Stimulated activated CD8-positive, alpha-beta memory T cell treated with anti-CD3 and anti-CD28 coated beads, Interleukin-12 subunit alpha, Interleukin-12 subunit beta, amount 100 ng/mL, for 1 hour (primary cell): Measurements from ENCODE around the gene CNOT10.
"Not testable (repeated sequence)": the region's sequence is repeated elsewhere in the genome, so short reads cannot be mapped to it uniquely, and the experiment has no call there.

Source experiments
- DNase-seq: peaks from one replicate; pipeline ENCODE4 v3.0.0-alpha.2; 2020; ENCODE audit warnings: low read depth

CNOT10 gene

GRCh38 chr3:32686713-32687112, 1.7 kb downstream of the CNOT10 start:
- DNase-seq: no peak

GRCh38 chr3:32691847-32692246, 6.9 kb downstream of the CNOT10 start:
- no peak for DNase-seq

DNA sequence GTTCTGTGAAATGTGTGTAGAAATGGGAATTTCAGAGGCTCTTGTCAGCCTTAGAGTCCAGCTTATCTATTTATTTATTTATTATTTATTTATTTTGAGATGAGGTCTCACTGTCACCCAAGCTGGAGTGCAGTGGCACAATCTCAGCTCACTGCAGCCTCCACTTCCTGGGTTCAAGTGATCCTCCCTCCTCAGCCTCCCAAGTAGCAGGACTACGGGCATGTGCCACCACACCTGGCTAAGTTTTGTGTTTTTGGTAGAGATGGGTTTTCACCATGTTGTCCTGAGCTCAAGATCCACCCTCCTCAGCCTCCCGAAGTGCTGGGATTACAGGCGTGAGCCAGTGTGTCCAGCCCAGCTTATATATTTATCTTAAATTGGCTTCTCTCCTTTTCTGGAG, 11.5 kb downstream of the CNOT10 start:
- DNase-seq: no peak

GRCh38 chr3:32698506-32698905, 13.5 kb downstream of the CNOT10 start:
- no peak for DNase-seq

- DNase-seq: no peak
Observed at GRCh38 chr3:32699429-32699828, 14.4 kb downstream of the CNOT10 start.

DNA sequence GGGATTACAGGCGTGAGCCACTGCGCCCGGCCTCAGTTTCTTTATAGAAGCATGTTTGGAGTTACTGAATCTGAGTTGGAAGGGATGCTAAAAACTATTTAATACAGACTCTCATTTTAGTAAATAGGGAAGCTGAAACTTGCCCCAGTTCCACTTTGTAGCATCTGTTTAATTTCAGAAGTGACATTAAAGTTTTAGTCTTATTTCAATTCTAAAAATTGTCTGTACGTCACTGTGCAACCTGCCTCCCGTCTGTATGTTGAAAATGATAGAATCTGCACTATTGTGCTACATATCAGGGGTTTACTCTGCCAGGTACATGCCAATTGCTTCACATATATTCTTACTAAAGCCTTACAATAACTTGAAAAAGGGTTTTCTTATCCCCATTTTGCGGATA, 15.3 kb downstream of the CNOT10 start:
- no peak for DNase-seq

DNA sequence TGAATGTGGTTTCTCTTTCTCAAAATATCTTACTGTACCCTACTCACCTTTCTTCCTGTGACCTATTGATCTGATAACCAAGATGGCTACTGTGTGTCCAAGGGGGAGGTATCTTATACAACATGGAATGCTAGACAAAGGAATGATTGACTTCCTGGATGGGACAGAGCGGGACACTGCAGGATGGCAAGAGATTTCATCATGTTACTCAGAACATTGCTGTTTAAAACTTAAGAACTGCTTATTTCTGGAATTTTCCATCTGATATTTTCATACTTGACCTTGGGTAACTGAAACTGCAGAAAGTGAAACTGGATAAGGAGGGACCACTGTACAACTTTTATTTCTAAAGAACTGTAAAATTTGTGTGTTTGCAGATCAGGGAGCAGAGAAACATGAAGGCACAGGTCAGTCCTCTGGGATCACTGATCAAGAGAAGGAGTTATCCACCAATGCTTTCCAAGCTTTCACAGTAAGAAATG, 18.5 kb downstream of the CNOT10 start:
- DNase-seq: no peak

DNA sequence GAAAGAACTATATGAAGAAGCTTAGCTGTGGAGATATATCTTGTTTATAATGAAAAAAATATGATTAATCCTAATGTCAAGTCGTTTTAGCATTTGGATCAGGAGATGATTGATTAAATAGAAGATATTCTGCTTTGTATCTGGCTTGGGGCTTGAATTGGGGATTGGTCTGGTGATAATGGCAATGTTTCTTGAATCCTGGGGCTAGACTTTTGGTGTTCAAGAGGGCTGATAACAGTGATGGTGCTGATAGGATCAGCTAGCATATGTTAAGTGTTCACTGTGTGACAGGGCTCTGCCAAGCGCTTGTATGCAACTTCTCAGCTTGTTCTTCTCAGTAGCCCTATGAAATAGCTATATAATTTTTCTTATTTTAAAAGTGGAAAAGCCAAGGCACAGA, 20.2 kb downstream of the CNOT10 start:
- DNase-seq: no peak

- DNase-seq: no peak
Observed at GRCh38 chr3:32706348-32707025, 21.5 kb downstream of the CNOT10 start.

DNA sequence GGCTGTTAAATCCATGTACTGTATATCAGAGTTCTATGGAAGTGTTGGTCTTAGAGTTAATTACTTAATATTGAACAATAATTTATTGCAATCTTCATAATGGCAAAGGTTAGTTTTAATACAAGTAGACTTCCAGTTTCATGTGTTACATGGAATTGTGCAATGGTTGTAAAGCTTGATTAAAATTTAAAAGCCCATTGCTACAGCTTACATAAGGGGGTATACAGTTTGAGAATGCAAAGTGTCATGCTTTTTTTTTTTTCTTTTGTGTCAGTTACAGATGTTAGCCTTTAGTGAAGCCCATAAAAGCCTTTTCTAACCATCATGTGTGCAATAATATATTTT, 22.0 kb downstream of the CNOT10 start:
- DNase-seq: no peak

- no peak for DNase-seq
Observed at GRCh38 chr3:32708672-32709283, 23.8 kb downstream of the CNOT10 start.

DNA sequence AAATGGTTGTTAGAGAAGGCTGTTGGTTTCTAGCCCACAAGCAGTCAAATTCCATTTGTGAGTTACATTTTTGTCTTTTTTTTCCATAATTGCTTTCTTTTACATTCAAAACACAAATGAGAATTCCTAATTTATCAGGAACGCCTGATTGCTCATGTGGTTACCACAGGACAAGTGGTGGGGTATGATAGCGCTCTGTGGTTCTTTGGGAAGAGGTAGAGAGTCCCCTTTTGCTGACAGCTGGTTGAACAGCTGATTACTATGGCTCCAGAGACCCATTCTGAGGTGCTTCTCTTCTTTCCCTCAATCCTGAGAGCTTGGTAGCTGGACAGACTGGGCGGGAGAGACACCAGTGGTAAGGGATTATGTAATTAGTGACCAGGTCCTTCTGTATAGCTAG, 24.4 kb downstream of the CNOT10 start:
- no peak for DNase-seq

GRCh38 chr3:32712506-32713055, 27.6 kb downstream of the CNOT10 start:
- no peak for DNase-seq

DNA sequence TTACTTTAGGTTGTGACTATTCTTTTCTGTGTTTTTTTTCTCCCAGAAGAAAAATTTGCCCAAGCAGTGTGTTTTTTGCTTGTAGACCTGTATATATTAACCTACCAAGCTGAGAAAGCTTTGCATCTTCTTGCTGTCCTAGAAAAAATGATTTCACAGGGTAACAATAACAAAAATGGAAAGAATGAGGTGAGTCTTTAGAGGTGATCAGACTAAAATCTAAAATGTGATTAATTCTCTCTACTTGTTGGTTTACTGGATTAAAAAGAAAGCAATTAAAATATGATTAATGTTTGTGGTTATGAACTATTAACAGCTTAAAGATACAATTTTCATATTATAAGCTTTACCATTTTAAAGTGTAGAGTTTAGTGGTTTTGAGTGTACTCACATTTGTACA, 28.2 kb downstream of the CNOT10 start:
- no peak for DNase-seq

- DNase-seq: no peak
Observed at GRCh38 chr3:32719335-32719734, 34.3 kb downstream of the CNOT10 start.

DNA sequence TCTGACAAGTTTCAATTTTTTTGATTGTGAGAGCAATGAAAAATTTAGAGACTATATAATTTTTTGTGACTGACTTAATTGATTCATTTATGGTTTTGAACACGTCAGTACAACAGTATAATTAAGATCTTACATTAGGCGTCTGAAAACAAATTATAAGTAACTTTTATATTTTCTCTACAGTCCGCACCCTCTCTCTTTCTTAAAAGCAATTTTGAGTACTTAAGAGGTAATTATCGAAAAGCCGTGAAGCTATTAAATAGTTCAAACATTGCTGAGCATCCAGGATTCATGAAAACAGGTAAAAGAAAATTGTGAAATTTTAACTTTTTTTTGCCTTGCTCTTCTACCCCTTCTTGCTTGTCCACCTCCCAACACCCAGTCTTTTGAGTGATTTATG, 34.9 kb downstream of the CNOT10 start:
- no peak for DNase-seq

DNA sequence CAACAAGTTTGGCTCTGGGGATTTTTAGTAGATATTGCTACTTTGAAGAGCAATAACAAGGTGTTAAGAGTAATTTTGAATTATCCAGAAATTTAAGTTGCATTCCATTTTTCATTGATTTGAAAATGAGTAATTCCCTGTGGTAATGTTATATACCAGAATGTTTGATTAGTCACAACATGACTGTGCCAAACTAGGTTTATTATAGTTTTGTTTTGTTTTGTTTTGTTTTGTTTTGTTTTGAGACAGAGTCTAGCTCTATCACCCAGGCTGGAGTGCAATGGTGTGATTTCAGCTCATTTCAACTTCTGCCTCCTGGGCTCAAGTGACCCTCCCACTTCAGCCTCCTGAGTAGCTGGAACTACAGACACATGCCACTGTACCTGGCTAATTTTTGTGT, 40.7 kb downstream of the CNOT10 start:
- DNase-seq: no peak

DNA sequence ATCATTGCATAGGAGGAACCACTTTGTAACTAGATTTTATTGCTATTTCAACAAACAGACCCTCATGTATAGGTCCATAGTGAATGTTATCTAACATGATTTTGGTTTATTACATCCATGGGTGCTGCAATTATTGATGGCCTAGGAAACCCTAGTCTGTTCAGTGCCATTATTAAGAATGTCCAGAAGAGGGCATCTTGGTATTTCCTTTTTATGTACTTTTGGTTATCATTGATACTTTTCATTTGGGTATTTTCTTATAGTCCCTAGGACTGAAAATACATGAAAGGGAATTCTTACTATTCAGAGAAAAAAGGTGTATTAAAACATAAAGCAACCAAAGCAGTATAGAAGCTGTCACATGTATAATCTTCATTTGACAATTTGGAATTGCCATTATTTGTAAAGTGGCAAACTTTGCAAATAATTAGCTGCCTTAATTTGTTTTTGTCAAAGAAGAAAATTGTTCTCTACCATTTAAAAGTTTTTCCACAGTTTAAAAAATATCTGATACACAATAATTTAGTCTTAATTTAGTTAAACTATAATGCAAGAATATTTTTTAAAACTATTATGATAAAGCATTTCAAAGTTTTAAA, 48.7 kb downstream of the CNOT10 start:
- no peak for DNase-seq

DNA sequence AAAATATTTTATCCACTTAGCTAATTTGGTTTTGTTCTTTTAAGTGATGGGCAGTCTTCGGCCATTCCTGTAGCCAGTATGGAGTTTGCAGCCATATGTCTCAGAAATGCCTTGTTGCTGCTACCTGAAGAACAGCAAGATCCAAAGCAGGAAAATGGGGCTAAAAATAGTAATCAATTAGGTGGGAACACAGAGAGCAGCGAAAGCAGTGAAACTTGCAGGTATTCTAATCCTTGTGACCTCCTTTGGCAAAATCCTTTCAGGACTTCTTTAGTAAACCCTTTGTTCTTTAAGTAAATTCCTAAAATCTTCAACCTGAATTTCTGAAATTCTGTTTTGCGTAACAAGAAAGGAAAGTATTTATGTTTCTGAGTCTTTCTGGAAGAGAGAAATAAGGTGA, 49.8 kb downstream of the CNOT10 start:
- DNase-seq: no peak

- not testable (repeated sequence) for DNase-seq
Observed at GRCh38 chr3:32743470-32743869, 58.5 kb downstream of the CNOT10 start.

DNA sequence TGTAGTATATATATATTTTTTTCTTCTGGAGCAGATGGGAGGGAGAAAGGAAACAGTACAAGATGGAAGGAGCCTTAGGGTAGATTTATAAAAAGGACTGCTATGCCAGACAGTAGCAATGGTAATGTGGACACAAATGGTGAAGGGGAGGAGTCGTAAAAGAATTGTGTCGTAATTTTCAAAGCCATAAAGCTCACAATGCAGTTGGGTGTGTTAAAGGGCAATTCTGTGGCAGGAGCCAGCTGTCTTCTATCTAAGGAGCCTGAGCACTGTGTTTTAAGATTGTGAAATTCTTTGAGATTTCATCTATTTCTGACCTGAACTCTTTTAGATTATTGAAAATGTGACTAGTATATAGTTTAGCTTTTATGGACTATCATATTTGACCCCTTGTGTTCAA, 58.9 kb downstream of the CNOT10 start:
- DNase-seq: no peak

DNA sequence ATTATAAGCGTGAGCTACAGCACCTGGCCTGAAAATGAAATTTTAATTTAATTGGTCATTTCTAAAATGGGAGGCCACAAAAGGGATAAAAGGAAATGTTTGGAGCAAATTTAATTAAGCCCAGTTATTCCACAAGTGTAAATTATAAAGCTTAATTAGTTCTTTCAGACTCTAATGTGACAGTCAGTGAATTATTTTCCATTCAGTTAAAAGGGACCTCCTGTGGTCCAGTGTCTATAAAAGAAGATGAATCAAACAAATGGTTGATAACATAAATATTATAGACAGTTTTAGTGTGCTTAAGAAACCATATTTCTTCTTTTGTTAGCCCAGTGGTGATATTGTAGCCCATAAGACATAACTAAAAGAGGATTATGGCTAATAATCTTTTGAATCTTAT, 66.4 kb downstream of the CNOT10 start:
- no peak for DNase-seq

- no peak for DNase-seq
Observed at GRCh38 chr3:32755761-32756160, 70.8 kb downstream of the CNOT10 start.
